ENCODE measurements around the gene ZNF205.

GRCh38 chr16:3145151-3145550, 32.8 kb downstream of the ZNF205 start:
- no peak for TF ChIP-seq CTCF (IDR thresholded peaks at IDR 0.05)
- no peak for TF ChIP-seq GABPA (IDR thresholded peaks at IDR 0.05; ENCODE audit: low read depth)
- TF ChIP-seq RAD21 (IDR thresholded peaks at IDR 0.05; ENCODE audit: low read length) = no peak
- no peak for TF ChIP-seq SMC3 (IDR thresholded peaks at IDR 0.05; ENCODE audit: low read depth, low read length)
- no peak for TF ChIP-seq SIN3A (IDR thresholded peaks at IDR 0.05; ENCODE audit: borderline replicate concordance, low read depth, low read length)
- TF ChIP-seq ELF1 (IDR thresholded peaks at IDR 0.05) = no peak
- no peak for TF ChIP-seq MAX (IDR thresholded peaks at IDR 0.05; ENCODE audit: low read depth)
- TF ChIP-seq TCF12 (IDR thresholded peaks at IDR 0.05) = no peak
- no peak for TF ChIP-seq TEAD4 (IDR thresholded peaks at IDR 0.05; ENCODE audit: borderline replicate concordance, insufficient read depth)

All from SK-N-SH (cell line).